ENCODE data around the gene KRT15.

The KRT15 gene

GRCh38 chr17:41511716-41512115 is 7.0 kb downstream of the KRT15 start:
- TF ChIP-seq GATA1 (IDR thresholded peaks at IDR 0.05; ENCODE audit: low read depth, low read length) = no peak
- no peak for TF ChIP-seq POLR2A (IDR thresholded peaks at IDR 0.05; ENCODE audit: low read length)
- no peak for DNase-seq

- DNase-seq = peak; percentile 90 to 92
- TF ChIP-seq GATA1 (IDR thresholded peaks at IDR 0.05; ENCODE audit: low read depth, low read length) (peak; percentile 26), POLR2A (IDR thresholded peaks at IDR 0.05; ENCODE audit: low read length) (no peak)
Measured at GRCh38 chr17:41511116-41511515, 7.6 kb downstream of the KRT15 start.

- DNase-seq = peak in 1 of 2 experiments; percentile 34
- TF ChIP-seq POLR2A (IDR thresholded peaks at IDR 0.05; ENCODE audit: low read length) = no peak
- TF ChIP-seq GATA1 (IDR thresholded peaks at IDR 0.05; ENCODE audit: low read depth, low read length) = no peak
Measured at GRCh38 chr17:41510251-41511065, 8.2 kb downstream of the KRT15 start.

DNA sequence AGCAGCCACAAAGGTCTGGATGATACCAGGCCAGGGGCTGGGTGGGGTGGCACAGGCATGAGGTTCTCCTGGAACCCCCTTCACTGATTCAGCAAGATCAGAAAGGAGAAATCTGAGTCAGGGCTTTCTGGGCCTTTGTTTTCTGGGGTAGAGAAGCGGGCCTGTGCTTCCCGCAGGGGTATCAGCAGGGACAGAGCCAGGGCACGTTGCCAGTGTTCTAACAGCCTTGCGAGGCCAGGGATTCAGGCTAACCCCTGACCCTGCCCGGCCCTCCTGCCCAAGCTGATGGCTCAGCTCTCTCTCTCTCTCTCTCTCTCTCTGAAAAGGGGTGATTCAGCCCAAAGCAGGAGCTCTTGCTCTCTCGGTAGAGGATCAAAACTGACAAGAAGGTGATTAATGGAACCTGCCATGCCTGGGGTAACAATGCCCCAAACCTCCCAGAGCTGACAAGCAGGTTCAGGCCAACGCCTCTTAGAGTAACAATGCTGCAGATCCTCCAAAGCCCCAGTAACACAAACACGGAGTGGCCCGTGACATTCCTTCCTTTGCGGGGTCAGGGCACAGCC is 11.3 kb downstream of the KRT15 start:
- TF ChIP-seq GATA1 (IDR thresholded peaks at IDR 0.05; ENCODE audit: low read depth, low read length) = no peak
- TF ChIP-seq POLR2A (IDR thresholded peaks at IDR 0.05; ENCODE audit: low read length) = no peak

DNA sequence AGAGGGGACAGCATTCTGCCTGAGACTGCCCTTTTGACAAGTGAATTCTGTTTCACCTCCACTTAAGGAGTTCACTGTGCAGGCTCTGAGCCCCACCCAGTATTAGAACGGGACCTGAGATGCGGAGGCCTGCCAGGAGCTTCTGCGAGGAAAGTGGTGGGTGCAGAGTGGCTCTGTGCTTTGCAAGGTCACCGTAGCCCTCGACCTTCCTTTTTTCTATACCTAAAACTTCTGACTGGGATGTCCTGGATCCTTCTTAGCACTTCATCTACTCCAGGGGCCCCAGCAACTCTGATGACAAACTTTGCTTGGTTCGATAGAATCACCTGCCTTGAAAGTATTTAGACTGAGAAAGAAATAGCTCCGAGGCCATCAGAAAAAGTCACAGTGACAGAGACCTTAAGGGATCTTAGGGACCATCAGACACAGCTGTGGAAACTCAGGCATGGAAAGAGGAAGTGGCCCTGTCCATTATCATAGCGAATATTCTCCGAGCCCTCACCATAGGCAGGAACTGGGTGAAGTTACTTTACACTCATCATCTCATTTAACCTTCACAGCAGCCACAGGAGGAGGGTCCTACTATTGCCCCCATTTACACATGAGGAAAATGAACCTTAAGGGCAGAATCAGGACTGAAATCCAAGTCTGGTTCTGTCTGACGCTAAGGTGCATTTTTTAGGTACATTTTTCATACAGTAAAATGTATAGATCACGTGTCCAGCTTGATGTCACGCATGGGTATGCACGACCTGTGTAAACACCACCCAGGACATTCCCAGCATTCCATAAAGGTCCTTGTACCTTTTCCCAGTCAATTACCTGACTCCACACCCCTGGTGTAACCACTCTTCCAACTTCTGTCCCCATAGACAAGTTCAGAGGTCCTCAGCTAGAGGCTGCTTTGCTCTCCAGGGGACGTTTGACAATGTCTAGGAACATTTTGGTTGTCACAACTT is 12.6 kb downstream of the KRT15 start:
- peak in 1 of 2 experiments; percentile 29 for DNase-seq
- TF ChIP-seq POLR2A (IDR thresholded peaks at IDR 0.05; ENCODE audit: low read length) (no peak), GATA1 (IDR thresholded peaks at IDR 0.05; ENCODE audit: low read depth, low read length) (no peak)

More for the DNA sequence above, 11.3 kb downstream of the KRT15 start:
- DNase-seq = no peak

DNA sequence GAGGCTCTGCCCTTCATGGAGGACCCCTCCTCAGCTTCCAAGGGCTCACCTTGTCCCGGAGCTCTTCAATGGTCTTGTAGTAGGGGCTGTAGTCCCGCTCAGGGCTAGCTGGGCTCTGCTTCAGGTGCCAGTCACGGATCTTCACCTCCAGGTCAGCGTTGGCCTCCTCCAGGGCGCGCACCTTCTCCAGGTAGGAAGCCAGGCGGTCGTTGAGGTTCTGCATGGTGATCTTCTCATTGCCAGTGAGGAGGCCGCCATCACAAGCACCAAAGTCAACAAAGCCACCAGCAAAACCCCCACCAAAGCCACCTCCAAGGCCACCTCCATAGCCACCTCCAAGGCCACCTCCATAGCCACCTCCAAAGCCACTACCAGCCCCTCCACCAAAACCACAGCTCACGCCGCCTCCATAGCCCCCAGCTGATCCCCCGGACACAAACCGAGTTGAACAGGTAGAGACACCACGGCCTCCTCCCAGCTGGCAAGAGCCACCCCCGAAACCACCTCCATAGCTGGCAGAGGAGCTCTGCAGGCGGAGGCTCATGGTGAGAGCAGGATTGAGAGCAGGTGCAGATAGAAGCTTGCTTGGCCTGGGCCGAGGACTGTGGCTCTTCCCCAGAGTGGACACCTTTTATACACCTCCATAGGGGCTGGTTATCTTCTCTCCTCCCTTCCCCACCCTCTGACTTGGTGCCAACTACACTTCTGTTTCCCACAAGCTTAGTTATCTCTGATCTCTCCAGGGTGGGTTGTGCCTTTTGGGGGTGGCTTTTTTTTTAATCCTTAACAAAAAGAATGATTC is 13.5 kb downstream of the KRT15 start, which contains the start of gene KRT13:
Gene KRT13 (minus strand): TSS at position 606 of the 802 bp plus-strand sequence. CDS start 62 bp downstream, at position 544.
- TF ChIP-seq POLR2A (IDR thresholded peaks at IDR 0.05; ENCODE audit: low read length) (no peak), GATA1 (IDR thresholded peaks at IDR 0.05; ENCODE audit: low read depth, low read length) (no peak)
- DNase-seq = peak; percentile 46 to 79

GRCh38 chr17:41504246-41504977 is 14.3 kb downstream of the KRT15 start:
- DNase-seq = peak in 1 of 2 experiments; percentile 27

DNA sequence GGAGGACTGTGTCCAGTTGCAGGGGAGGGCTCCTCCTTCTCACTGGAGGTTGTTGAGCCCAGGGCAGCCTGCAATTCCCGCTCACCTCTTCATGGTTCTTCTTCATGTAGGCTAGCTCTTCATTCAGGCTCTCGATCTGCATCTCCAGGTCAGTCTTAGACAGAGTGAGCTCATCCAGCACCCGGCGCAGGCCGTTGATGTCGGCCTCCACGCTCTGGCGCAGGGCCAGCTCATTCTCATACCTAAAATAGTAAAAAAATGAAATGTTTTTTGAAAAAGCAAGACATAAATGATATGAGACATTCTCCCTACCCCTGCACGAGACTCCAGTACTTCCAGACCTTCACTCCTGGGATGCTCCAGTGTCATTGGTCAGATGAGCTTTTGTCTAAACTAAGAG is 15.5 kb downstream of the KRT15 start:
- no peak for DNase-seq
- TF ChIP-seq GATA1 (IDR thresholded peaks at IDR 0.05; ENCODE audit: low read depth, low read length) (no peak), POLR2A (IDR thresholded peaks at IDR 0.05; ENCODE audit: low read length) (no peak)

More at GRCh38 chr17:41504246-41504977, 14.3 kb downstream of the KRT15 start:
- TF ChIP-seq POLR2A (IDR thresholded peaks at IDR 0.05; ENCODE audit: low read length) = no peak
- no peak for TF ChIP-seq GATA1 (IDR thresholded peaks at IDR 0.05; ENCODE audit: low read depth, low read length)

- no peak for TF ChIP-seq GATA1 (IDR thresholded peaks at IDR 0.05; ENCODE audit: low read depth, low read length)
- TF ChIP-seq POLR2A (IDR thresholded peaks at IDR 0.05; ENCODE audit: low read length) = peak; percentile 23
- DNase-seq = peak; percentile 83 to 90
Measured at GRCh38 chr17:41500131-41500911, 18.4 kb downstream of the KRT15 start.

DNA sequence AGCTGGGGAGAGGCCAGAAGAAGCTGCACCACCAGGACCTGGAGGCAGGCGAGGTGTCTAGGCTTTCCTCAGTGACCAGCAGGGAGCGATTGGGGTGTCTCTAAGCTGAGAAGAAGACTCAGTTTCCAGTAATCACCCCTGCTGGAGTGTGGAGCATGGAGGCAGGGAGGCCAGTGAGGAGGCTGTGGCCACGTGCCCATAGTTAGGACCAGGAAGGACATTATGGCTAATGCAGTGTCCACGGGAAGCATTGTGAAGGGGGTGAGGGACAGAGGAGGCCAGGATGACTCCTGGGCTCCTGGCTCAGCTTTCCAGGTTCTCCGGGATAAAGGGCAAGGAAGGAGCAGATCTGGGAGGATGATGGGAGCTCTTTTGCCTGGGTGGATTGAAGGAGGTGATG is 19.0 kb downstream of the KRT15 start:
- no peak for TF ChIP-seq POLR2A (IDR thresholded peaks at IDR 0.05; ENCODE audit: low read length)
- no peak for TF ChIP-seq GATA1 (IDR thresholded peaks at IDR 0.05; ENCODE audit: low read depth, low read length)
- no peak for DNase-seq

DNA sequence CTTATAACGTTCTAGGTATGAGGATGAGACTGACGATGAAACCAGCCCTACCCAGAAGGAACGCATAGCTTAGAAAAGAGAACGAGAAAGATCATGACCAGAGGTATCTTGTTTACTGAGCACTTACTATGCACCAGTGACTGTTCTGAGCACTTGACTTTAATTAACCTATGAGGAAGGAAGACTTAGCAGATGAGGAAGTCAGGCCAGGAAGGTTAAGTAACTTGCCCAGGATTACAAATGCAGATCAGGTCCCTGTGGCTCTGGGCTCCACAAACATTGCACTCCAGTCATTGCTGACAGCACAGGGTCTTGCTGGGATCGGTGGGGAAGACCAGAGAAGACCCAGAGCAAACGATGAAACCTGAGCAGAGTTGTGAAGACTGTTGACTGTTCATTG is 20.4 kb downstream of the KRT15 start:
- DNase-seq = peak; percentile 19 to 27
- TF ChIP-seq POLR2A (IDR thresholded peaks at IDR 0.05; ENCODE audit: low read length) = no peak
- TF ChIP-seq GATA1 (IDR thresholded peaks at IDR 0.05; ENCODE audit: low read depth, low read length) = no peak
